K562 (cell line): Measurements from ENCODE around the gene HES4. TPM values are rescaled to one million over a fixed set of nuclear protein-coding genes. Genes with fewer than 3 reads are reported as not detected.

Experiments
- CEBPZ ChIP-seq: fragments of 150-350 bp; IDR thresholded peaks from 2 replicates; pipeline ENCODE4 v1.6.1; 2014; ENCODE audit warnings: low read depth, mild to moderate bottlenecking, low read length, borderline replicate concordance
- E2F3 ChIP-seq: fragments of 250-450 bp; sonication (Bioruptor Pico); IDR thresholded peaks from 2 replicates; pipeline ENCODE4 v1.4.0; 2020; ENCODE audit warnings: mild to moderate bottlenecking
- FOXK2 ChIP-seq, 2 experiments: fragments of 450-650 bp; IDR thresholded peaks in 1 of 2; conservative IDR thresholded peaks in 1 of 2; 2 replicates each; pipeline ENCODE4 v1.6.1; 2016; ENCODE audit warnings: low read depth in 2 of 2, mild to moderate bottlenecking in 1 of 2
- FUS ChIP-seq: fragments of 200-400 bp; formaldehyde crosslinking; optimal IDR thresholded peaks from 2 replicates; pipeline ENCODE3; 2017; ENCODE audit warnings: low read depth, low read length
- JUND ChIP-seq, 2 experiments: IDR thresholded peaks; 2 replicates in 1 of 2; 3 replicates in 1 of 2; pipeline ENCODE4 v1.6.1; 2011; ENCODE audit warnings: borderline replicate concordance in 2 of 2, low read depth in 2 of 2, low read length in 2 of 2, improper control_type of control experiment in 1 of 2, missing biosample characterization in 1 of 2, missing genetic modification characterization in 1 of 2, missing genetic modification reagents in 1 of 2
- KLF6 ChIP-seq: fragments of 250-450 bp; sonication (Bioruptor Pico); IDR thresholded peaks from 2 replicates; pipeline ENCODE4 v1.4.0; 2020; ENCODE audit warnings: mild to moderate bottlenecking, moderate library complexity, borderline replicate concordance
- MIER1 ChIP-seq: fragments of 450-650 bp; IDR thresholded peaks from 2 replicates; pipeline ENCODE4 v1.6.1; 2016; ENCODE audit warnings: antibody characterized with exemption, mild to moderate bottlenecking, low read depth
- NCOA2 ChIP-seq, 2 experiments: fragments of 450-650 bp; IDR thresholded peaks; 2 replicates each; pipeline ENCODE4 v1.6.1; 2018; ENCODE audit warnings: mild to moderate bottlenecking in 2 of 2, moderate library complexity in 1 of 2; ENCODE audit not compliant: partially characterized antibody in 2 of 2
- SRSF1 ChIP-seq: fragments of 200-400 bp; formaldehyde crosslinking; IDR thresholded peaks from 2 replicates; pipeline ENCODE4 v1.6.1; 2017; ENCODE audit warnings: mild to moderate bottlenecking, low read depth, low read length, moderate library complexity
- USF2 ChIP-seq: sonication (generic); formaldehyde crosslinking; IDR thresholded peaks from 2 replicates; pipeline ENCODE4 v1.5.0; 2020; ENCODE audit warnings: missing genetic modification reagents
- ZMIZ1 ChIP-seq, 2 experiments: fragments of 150-350 bp in 1 of 2; IDR thresholded peaks; 2 replicates each; pipeline ENCODE4 v1.6.1; 2012 to 2016; ENCODE audit warnings: low read depth in 2 of 2, low read length in 2 of 2, mild to moderate bottlenecking in 1 of 2, moderate library complexity in 1 of 2
- polyA plus RNA-seq, 8 experiments: library from polyadenylated mRNA; depleted of rRNA in 4 of 8; stranded (reverse) in 5 of 8; unstranded in 3 of 8; fragments of >200 nt; fragmentation: Nextera tagmentation in 2 of 8; fragmentation: Illumina TruSeq in 1 of 8; extraction: Ambion mirVana in 2 of 8; extraction: Trizol in 1 of 8; gene quantifications; 2 replicates each; pipeline versions ENCODE4 v1.2.1 to v1.2.3, GENCODE V29; 2011 to 2014; ENCODE audit warnings: inconsistent platforms in 1 of 8, missing spikeins in 1 of 8
- total RNA-seq, 7 experiments: library from RNA; depleted of rRNA in 6 of 7; stranded (reverse); fragments of >200 nt in 6 of 7; fragmentation: Illumina TruSeq in 2 of 7; extraction: Trizol in 2 of 7; gene quantifications; 2 replicates each; pipeline versions ENCODE4 v1.2.1 to v1.2.3, GENCODE V29; 2011 to 2021; ENCODE audit warnings: low replicate concordance in 1 of 7
- TF ChIP-seq, protein P1 (sequence below), 2 experiments: fragments of 450-650 bp in 1 of 2; sonication (generic) in 1 of 2; formaldehyde crosslinking; conservative IDR thresholded peaks; 2 replicates each; pipeline versions ENCODE4 v1.4.0 to v1.8.1; 2020 to 2022; ENCODE audit warnings: mild to moderate bottlenecking in 1 of 2, missing genetic modification reagents in 1 of 2
- TF ChIP-seq, protein P2 (sequence below): fragments of 250-450 bp; sonication (Bioruptor Pico); IDR thresholded peaks from 2 replicates; pipeline ENCODE4 v1.5.0; 2020; ENCODE audit warnings: mild to moderate bottlenecking, borderline replicate concordance

HES4 gene
- total and polyA plus RNA-seq, 9 of the 15 experiments (the other 6 are each of a cell fraction or from before 2014, with no cell fraction given): 0.21 to 43.7 (median 5.3) TPM; not detected in 2

DNA sequence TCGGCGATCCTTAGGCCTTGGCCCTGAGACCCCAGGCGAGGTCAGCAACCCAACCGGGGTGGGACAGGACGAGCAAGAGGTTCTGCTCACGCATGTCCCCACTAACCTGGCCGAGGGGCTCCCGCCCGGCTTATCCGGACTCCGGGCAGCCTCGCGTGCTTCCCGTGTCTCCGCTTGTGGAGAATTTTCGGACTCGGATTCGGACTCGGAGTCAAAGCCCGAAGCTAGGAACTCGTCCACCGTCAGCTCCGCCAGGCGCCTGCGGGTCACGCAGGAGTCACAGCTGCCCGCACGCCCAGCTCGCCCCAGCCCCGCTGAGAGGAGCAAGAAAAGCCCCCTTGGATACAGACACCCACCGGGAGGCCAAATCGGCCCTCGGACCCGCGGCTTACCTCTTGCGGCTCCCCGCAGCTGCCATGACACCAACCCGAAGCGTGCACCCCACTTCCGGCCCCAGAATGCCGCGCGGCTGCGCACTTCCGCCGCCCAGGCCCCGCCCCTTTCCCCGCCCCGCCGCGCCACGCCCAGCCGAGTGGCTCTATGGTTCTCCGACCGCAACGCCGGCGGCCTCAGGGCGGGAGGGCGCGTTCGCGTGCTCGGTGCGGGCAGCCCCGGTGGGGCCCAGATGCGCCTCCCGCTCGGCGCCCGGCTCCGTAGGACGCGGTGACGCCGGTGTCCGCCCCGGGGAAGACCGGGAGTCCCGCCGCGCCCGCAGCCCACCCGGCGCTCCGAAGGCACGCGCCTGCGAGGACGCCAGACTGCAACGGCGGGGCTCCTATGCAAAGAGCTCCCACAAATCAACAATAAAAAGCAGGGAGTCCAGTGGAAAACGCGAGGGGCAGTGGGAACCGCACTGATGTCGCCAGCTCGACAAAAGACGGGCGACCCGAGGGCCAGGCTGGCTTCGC is 40.8 kb downstream of the HES4 start, which contains the start of gene NOC2L (continued):
- TF ChIP-seq E2F3 (CRISPR knock-in tag) (no peak), KLF6 (no peak), SRSF1 (0 out of 2 replicates have a peak, but pooled peaks have one; percentile 52), JUND (IDR thresholded peaks at IDR 0.05; ENCODE audit: borderline replicate concordance, low read depth, low read length) (no peak; the same call in 1 of the 2 replicates), JUND (tag; IDR thresholded peaks at IDR 0.05; ENCODE audit: borderline replicate concordance, low read depth, low read length) (no peak; the same call in 2 of the 3 replicates), CEBPZ (no peak), NCOA2 (IDR thresholded peaks at IDR 0.05; ENCODE audit: partially characterized antibody in 2 of 2) (no peak), FUS (no peak), ZMIZ1 (IDR thresholded peaks at IDR 0.05; ENCODE audit: low read depth in 2 of 2, low read length in 2 of 2) (no peak), FOXK2 (conservative IDR thresholded peaks at IDR 0.05 in 1 of 2, IDR thresholded peaks at IDR 0.05 in 1 of 2; ENCODE audit: low read depth in 2 of 2) (peak in 1 of 2 experiments; percentile 75; a peak in 1 of 4 replicates), USF2 (CRISPR knock-in tag) (no peak), MIER1 (no peak)
- TF ChIP-seq, protein P1, sequence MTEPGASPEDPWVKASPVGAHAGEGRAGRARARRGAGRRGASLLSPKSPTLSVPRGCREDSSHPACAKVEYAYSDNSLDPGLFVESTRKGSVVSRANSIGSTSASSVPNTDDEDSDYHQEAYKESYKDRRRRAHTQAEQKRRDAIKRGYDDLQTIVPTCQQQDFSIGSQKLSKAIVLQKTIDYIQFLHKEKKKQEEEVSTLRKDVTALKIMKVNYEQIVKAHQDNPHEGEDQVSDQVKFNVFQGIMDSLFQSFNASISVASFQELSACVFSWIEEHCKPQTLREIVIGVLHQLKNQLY (CRISPR knock-in tag; conservative IDR thresholded peaks at IDR 0.05): 0 out of 4 replicates have a peak, but pooled peaks have one; percentile 27 to 28
- TF ChIP-seq, protein P2, sequence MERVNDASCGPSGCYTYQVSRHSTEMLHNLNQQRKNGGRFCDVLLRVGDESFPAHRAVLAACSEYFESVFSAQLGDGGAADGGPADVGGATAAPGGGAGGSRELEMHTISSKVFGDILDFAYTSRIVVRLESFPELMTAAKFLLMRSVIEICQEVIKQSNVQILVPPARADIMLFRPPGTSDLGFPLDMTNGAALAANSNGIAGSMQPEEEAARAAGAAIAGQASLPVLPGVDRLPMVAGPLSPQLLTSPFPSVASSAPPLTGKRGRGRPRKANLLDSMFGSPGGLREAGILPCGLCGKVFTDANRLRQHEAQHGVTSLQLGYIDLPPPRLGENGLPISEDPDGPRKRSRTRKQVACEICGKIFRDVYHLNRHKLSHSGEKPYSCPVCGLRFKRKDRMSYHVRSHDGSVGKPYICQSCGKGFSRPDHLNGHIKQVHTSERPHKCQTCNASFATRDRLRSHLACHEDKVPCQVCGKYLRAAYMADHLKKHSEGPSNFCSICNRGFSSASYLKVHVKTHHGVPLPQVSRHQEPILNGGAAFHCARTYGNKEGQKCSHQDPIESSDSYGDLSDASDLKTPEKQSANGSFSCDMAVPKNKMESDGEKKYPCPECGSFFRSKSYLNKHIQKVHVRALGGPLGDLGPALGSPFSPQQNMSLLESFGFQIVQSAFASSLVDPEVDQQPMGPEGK (CRISPR knock-in tag): no peak
